ENCODE measurements around the gene NEU4. TPM values are rescaled to one million over a fixed set of nuclear protein-coding genes. Genes with fewer than 3 reads are reported as not detected.

Gene NEU4
- total RNA-seq, 1 donor from 2014 or later, result not detected

GRCh38 chr2:241861264-241861663 is 52.3 kb downstream of the NEU4 start:
- no peaks in the 10 kb centered on the region for H3K9me3 Mint-ChIP-seq (ENCODE audit: unreplicated experiment)
- TF ChIP-seq CTCF (IDR thresholded peaks at IDR 0.05), result no peak
- H3K36me3 Mint-ChIP-seq (ENCODE audit: unreplicated experiment), result no peaks in the 10 kb centered on the region
- peaks cover 1% of the 10 kb centered on the region for H3K4me1 Mint-ChIP-seq (ENCODE audit: unreplicated experiment)
- no peak overlapping the region for H3K27ac Mint-ChIP-seq (ENCODE audit: unreplicated experiment)
- no peak overlapping the region for H3K4me3 Mint-ChIP-seq (ENCODE audit: unreplicated experiment)
- H3K27me3 Mint-ChIP-seq (ENCODE audit: unreplicated experiment), result peaks cover 11% of the 10 kb centered on the region
- no peak for DNase-seq (ENCODE audit: extremely low spot score, unreplicated experiment)

GRCh38 chr2:241862093-241862492 is 53.1 kb downstream of the NEU4 start:
- no peak for DNase-seq (ENCODE audit: extremely low spot score, unreplicated experiment)
- peaks cover 11% of the 10 kb centered on the region for H3K27me3 Mint-ChIP-seq (ENCODE audit: unreplicated experiment)
- no peak overlapping the region for H3K4me3 Mint-ChIP-seq (ENCODE audit: unreplicated experiment)
- no peaks in the 10 kb centered on the region for H3K36me3 Mint-ChIP-seq (ENCODE audit: unreplicated experiment)
- no peak overlapping the region for H3K27ac Mint-ChIP-seq (ENCODE audit: unreplicated experiment)
- no peak for TF ChIP-seq CTCF (IDR thresholded peaks at IDR 0.05)
- H3K4me1 Mint-ChIP-seq (ENCODE audit: unreplicated experiment), result peaks cover 1% of the 10 kb centered on the region
- H3K9me3 Mint-ChIP-seq (ENCODE audit: unreplicated experiment), result no peaks in the 10 kb centered on the region

GRCh38 chr2:241862775-241863535 is 54.0 kb downstream of the NEU4 start:
- Mint-ChIP-seq H3K4me1 (ENCODE audit: unreplicated experiment) (peaks cover 1% of the 10 kb centered on the region), H3K27ac (ENCODE audit: unreplicated experiment) (no peak overlapping the region), H3K36me3 (ENCODE audit: unreplicated experiment) (no peaks in the 10 kb centered on the region), H3K4me3 (ENCODE audit: unreplicated experiment) (no peak overlapping the region), H3K27me3 (ENCODE audit: unreplicated experiment) (peaks cover 11% of the 10 kb centered on the region), H3K9me3 (ENCODE audit: unreplicated experiment) (no peaks in the 10 kb centered on the region)
- TF ChIP-seq CTCF (IDR thresholded peaks at IDR 0.05), result no peak
- DNase-seq (ENCODE audit: extremely low spot score, unreplicated experiment), result no peak

- Mint-ChIP-seq H3K4me3 (ENCODE audit: unreplicated experiment) (no peak overlapping the region), H3K4me1 (ENCODE audit: unreplicated experiment) (peaks cover 1% of the 10 kb centered on the region), H3K9me3 (ENCODE audit: unreplicated experiment) (no peaks in the 10 kb centered on the region), H3K27me3 (ENCODE audit: unreplicated experiment) (peaks cover 11% of the 10 kb centered on the region), H3K36me3 (ENCODE audit: unreplicated experiment) (no peaks in the 10 kb centered on the region), H3K27ac (ENCODE audit: unreplicated experiment) (no peak overlapping the region)
- no peak for DNase-seq (ENCODE audit: extremely low spot score, unreplicated experiment)
- TF ChIP-seq CTCF (IDR thresholded peaks at IDR 0.05), result no peak
Measured at GRCh38 chr2:241863536-241863954, 54.6 kb downstream of the NEU4 start.

GRCh38 chr2:241864168-241864849 is 55.3 kb downstream of the NEU4 start:
- no peaks in the 10 kb centered on the region for H3K9me3 Mint-ChIP-seq (ENCODE audit: unreplicated experiment)
- no peak for DNase-seq (ENCODE audit: extremely low spot score, unreplicated experiment)
- no peak overlapping the region for H3K27ac Mint-ChIP-seq (ENCODE audit: unreplicated experiment)
- peaks cover 1% of the 10 kb centered on the region for H3K4me1 Mint-ChIP-seq (ENCODE audit: unreplicated experiment)
- peaks cover 11% of the 10 kb centered on the region for H3K27me3 Mint-ChIP-seq (ENCODE audit: unreplicated experiment)
- TF ChIP-seq CTCF (IDR thresholded peaks at IDR 0.05), result no peak
- H3K36me3 Mint-ChIP-seq (ENCODE audit: unreplicated experiment), result no peaks in the 10 kb centered on the region
- no peak overlapping the region for H3K4me3 Mint-ChIP-seq (ENCODE audit: unreplicated experiment)
